Activated naive CD4-positive, alpha-beta T cell treated with anti-CD3 and anti-CD28 coated beads, Interleukin-2, amount 50 U/mL, for 16 hours (primary cell): Measurements from ENCODE around the gene FAM83C.

ENCODE experiments used
- DNase-seq: peaks from one replicate; pipeline ENCODE4 v3.0.0-alpha.2; 2020

Gene FAM83C

GRCh38 chr20:35283441-35284266 lies 8.6 kb downstream of the FAM83C start:
- DNase-seq: no peak

GRCh38 chr20:35281506-35282101 lies 10.6 kb downstream of the FAM83C start:
- no peak for DNase-seq

- DNase-seq: no peak
Observed at GRCh38 chr20:35280523-35280922, 11.7 kb downstream of the FAM83C start.

GRCh38 chr20:35279533-35280174 lies 12.6 kb downstream of the FAM83C start:
- no peak for DNase-seq

DNA sequence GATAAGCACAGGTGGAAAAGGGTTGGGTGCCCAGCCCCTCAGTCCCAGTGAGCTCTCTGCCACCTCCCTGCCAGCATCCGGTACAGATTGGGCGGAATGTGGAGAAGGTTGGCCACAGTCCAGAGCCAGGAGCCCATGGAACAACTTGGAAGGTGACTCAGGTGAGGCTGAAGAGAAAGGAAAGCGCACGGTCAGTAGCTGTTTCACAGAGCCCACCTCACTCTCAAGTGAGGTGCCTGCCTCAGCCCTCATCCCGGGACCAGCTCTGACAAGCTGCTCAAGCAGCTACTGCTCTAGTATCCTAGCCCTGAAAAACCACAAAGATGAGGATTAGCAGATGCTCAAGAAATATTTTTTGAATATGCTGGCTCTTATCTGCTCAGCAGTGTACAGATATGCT lies 13.2 kb downstream of the FAM83C start:
- DNase-seq: no peak

GRCh38 chr20:35277531-35278395 lies 14.5 kb downstream of the FAM83C start, which contains the start of gene MMP24OS:
MMP24OS (minus strand) TSS chr20:35278122; CDS start chr20:35277929, 193 bp downstream.
- DNase-seq: peak; percentile 87

DNA sequence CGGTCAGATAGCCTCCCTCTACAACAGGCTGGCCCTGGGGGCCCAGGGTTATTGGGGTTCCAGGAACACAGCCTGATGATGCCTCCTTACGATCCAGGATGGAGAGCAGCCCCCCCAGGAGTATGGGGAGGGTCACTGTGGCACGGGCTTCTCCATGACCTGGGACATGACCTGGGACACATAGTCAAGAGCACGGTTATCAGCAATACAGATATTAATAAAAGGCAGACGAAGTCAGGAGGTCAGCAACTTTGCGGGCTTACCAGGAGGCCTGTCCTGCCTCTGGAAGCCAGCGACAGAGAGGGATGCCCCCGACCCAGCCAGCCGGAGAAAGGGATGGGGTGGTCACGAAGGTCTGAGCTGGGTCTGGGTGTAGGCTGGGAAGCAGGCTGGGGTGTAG lies 15.1 kb downstream of the FAM83C start:
- DNase-seq: no peak

DNA sequence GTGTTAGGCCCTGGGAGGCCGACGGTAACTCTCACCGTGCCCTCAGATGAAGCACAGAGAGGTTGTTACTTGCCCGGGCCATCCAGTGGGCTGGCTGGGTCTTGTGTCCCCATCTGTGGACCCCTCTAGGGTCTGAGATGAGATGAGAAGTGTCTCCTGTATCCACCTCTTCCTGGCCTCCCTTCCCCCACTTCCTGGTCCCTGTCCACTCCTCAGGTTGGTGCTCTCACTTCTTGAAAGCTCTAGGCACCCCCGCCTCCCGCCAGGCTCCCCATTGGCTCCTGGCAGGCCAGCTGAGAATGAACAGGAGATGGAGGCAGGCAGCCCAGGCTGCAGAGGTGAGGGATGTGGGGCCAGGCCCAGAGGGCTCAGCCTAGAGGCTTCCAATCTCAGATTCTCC lies 15.8 kb downstream of the FAM83C start:
- DNase-seq: no peak

- DNase-seq: no peak
Observed at GRCh38 chr20:35275741-35276251, 16.4 kb downstream of the FAM83C start.

DNA sequence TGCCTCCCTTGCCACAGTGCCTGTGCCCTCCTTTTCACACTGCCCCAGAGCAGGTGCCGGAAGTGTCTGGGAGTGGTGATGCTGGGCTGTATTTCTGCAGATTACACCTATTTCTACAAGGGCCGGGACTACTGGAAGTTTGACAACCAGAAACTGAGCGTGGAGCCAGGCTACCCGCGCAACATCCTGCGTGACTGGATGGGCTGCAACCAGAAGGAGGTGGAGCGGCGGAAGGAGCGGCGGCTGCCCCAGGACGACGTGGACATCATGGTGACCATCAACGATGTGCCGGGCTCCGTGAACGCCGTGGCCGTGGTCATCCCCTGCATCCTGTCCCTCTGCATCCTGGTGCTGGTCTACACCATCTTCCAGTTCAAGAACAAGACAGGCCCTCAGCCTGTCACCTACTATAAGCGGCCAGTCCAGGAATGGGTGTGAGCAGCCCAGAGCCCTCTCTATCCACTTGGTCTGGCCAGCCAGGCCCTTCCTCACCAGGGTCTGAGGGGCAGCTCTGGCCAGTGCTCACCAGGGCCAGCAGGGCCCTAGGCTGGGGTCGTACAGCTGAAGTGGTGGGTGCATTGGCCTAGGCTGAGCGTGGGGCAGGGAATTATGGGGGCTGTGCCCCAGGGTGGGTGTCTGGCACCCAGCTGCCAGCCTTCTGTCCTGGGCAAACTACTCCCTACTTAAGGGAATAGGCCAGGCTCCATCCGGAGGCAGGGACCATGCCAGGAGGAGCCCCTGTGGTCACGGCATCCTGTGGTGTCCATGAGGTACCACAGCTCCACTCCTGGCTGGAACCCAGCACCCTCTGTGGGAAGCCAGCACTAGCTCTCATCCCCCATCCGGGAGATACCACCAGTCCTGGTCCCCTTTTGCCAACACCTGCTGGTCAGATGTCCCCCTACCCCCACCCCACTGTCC lies 17.8 kb downstream of the FAM83C start:
- no peak for DNase-seq

- DNase-seq: no peak
Observed at GRCh38 chr20:35273449-35274171, 18.6 kb downstream of the FAM83C start.

- no peak for DNase-seq
Observed at GRCh38 chr20:35271904-35272303, 20.3 kb downstream of the FAM83C start.

DNA sequence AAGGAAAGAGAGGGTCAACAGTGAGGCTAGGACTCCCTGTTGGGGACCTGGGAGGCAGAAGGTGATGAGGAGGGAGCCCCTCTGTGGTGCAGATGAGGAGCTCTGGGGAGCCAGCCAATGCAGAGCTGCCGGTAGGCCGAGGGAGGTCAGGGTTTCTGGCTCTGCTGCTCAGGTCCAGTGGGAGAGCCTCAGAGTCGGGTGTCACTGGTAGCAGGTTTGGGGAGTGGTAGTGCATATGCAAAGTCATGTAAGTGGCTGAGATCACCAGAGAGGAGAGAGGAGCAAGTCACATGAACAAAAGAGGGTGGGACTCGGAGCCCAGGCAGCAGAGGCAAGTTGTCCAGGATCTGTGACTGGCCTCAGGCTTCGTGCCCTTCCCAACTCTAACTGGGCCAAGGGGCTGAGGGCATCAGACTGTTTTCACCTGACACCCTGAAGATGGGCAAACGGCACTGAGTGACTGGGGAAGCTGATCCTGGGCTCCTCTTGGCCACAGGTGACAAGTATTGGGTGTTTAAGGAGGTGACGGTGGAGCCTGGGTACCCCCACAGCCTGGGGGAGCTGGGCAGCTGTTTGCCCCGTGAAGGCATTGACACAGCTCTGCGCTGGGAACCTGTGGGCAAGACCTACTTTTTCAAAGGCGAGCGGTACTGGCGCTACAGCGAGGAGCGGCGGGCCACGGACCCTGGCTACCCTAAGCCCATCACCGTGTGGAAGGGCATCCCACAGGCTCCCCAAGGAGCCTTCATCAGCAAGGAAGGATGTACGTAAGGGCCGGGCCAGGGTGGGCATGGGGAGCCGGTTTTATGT lies 20.9 kb downstream of the FAM83C start:
- DNase-seq: no peak

DNA sequence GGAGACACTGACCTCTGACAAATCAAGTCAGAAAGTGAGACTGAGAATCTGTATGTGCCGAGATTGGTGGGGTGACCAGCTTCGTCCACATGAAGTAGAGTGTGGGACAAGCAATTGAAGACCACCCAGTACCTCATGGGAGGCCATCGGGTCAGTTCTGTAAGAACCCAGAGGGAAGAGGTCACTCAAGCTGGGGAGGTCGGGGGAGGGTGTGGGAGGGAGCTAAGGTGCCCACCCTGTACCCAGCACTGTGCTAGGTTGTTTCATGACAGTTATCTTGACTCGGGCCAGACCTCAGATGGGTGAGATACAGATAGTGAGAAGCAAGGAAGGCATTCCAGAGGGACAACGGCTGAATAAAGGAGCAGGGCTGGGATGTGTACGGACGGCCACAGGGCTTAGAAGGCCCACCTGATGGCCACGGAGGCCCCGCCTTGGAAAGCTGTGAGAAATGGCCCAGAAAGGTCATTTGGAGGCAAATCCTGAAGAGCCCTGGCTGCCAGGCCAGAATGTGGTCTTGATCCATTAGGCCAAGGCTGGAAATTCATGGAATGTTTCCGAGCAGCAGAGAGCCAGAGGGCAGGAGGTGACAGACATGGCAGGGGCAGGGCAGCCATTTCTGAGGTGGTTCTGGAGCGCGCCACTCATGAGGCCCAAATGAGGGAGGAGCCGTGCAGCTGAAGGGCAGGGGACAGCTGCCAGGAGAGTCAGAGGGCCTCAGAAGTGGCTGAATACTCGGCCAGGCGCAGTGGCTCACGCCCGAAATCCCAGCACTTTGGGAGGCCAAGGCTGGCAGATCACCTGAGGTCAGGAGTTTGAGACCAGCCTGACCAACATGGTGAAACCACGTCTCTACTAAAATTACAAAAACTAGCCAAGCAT lies 22.0 kb downstream of the FAM83C start:
- no peak for DNase-seq

GRCh38 chr20:35269055-35269781 lies 23.0 kb downstream of the FAM83C start:
- peak; percentile 51 for DNase-seq

DNA sequence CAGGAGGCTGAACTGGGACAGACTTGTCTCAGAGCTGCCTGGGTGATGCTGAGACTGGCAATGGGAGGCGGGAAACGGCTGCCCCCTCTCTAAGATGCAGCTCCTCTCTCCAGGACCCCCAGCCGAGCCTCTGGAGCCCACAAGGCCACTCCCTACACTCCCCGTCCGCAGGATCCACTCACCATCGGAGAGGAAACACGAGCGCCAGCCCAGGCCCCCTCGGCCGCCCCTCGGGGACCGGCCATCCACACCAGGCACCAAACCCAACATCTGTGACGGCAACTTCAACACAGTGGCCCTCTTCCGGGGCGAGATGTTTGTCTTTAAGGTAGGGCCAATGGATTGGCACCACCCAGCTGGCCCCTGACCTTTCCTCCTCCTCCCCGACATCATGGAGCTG lies 25.1 kb downstream of the FAM83C start:
- DNase-seq: no peak

DNA sequence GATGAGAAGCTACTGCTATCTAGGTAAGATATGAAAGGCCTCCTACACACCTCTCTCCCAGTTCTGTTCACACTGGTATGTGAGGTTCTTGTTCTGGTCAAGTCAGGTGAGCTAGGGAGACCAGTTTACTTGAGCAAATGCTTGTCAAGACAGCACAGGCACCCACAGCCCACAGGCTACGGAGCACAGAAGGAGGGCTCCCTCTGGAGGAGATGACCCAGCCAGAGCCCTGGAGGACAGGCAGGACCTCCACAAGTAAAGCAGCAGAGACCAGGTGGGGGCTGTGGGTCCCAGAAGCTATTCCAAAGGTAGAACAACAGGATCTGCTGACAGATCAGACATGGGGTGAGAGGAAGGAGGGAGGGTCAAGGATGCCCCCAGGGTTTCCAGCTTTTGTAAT lies 27.5 kb downstream of the FAM83C start:
- no peak for DNase-seq
